ENCODE measurements around the gene FAM222B.

DNA sequence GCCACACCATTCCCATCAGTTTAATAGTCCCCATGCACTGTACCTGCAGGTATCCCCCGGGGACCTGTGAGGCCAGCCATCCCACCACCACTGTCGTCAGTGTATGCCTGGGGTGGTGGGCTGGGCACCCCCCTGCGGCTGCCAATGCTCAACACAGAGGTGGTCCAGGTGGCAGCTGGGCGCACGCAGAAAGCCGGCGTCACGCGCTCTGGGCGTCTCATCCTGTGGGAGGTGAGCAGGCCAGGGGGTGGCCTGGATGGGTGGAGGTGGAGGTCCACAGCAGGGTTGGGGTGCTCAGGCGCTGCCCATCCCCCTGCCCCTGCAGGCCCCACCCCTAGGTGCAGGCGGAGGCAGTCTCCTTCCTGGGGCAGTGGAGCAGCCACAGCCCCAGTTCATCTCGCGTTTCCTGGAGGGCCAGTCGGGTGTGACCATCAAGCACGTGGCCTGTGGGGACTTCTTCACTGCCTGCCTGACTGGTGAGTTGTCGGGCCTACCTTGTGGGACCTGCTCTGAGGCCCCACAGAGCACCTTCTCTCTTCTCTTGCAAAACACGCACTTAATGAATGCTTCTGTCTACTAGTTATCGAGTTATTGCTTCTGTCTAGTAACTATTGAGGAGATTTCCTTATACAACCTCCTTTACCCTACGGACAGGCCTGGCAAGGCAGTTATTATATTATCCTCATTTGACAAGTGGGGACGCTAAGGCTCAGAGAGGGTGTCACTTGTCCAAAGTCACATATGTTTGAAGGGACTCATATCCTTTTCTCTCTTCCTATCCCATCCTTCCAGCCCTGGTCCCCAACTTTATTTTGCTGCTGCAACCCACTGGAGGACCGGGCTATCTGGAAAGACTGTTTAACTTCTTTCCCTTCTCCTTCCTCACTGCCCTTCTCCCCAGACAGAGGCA is 104.6 kb downstream of the FAM222B start:
- TF ChIP-seq JUN (CRISPR knock-in tag; IDR thresholded peaks at IDR 0.05) (no peak), FOXK1 (CRISPR knock-in tag; IDR thresholded peaks at IDR 0.05) (no peak), E2F5 (CRISPR knock-in tag; IDR thresholded peaks at IDR 0.05) (no peak), CTCF (IDR thresholded peaks at IDR 0.05) (no peak), SP1 (CRISPR knock-in tag; conservative IDR thresholded peaks at IDR 0.05) (no peak), IRF2 (CRISPR knock-in tag; IDR thresholded peaks at IDR 0.05; ENCODE audit: borderline replicate concordance, low read depth) (no peak)

Measured in WTC11 (cell line).